PC-9 (cell line): ENCODE results near the gene CNTN5.

Experiments used
- EZH2 ChIP-seq: fragments of 200-600 bp; sonication (generic); IDR thresholded peaks from 2 replicates; pipeline ENCODE4 v1.8.0; 2017; ENCODE audit warnings: antibody characterized with exemption, low read depth
- TF ChIP-seq, protein P1 (sequence below): fragments of 200-600 bp; sonication (generic); conservative IDR thresholded peaks from 2 replicates; pipeline ENCODE4 v1.6.1; 2017; ENCODE audit warnings: mixed run types, antibody characterized with exemption, mild to moderate bottlenecking, moderate library complexity

DNA sequence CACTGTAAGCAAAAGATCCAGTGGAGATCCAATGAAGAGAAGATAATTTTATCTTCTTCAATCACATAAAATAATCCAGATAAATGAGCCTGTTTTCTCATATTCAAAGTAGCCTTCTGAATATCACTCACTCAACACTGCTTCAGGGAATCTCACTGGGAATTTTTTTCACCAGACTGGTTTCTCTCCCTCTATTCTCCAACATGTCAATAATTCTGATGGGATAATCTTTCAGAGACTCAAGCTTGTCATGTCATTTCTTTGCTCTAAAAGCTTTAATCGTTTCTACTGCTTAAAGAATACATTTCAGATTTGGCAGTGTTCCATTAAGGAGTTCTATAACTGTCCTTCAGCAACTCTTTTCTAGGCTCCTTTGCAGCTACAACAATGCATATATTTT is 16.3 kb downstream of the CNTN5 start:
- TF ChIP-seq, protein P1, sequence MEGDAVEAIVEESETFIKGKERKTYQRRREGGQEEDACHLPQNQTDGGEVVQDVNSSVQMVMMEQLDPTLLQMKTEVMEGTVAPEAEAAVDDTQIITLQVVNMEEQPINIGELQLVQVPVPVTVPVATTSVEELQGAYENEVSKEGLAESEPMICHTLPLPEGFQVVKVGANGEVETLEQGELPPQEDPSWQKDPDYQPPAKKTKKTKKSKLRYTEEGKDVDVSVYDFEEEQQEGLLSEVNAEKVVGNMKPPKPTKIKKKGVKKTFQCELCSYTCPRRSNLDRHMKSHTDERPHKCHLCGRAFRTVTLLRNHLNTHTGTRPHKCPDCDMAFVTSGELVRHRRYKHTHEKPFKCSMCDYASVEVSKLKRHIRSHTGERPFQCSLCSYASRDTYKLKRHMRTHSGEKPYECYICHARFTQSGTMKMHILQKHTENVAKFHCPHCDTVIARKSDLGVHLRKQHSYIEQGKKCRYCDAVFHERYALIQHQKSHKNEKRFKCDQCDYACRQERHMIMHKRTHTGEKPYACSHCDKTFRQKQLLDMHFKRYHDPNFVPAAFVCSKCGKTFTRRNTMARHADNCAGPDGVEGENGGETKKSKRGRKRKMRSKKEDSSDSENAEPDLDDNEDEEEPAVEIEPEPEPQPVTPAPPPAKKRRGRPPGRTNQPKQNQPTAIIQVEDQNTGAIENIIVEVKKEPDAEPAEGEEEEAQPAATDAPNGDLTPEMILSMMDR, result no peak
- no peak for TF ChIP-seq EZH2
